ENCODE measurements around the gene CLGN. TPM values are rescaled to one million over a fixed set of nuclear protein-coding genes. Genes with fewer than 3 reads are reported as not detected.
"Not testable (repeated sequence)": the region's sequence is repeated elsewhere in the genome, so short reads cannot be mapped to it uniquely, and the experiment has no call there.

Gene CLGN
- total RNA-seq, 1 experiment from 2014 or later: 2.9 TPM

DNA sequence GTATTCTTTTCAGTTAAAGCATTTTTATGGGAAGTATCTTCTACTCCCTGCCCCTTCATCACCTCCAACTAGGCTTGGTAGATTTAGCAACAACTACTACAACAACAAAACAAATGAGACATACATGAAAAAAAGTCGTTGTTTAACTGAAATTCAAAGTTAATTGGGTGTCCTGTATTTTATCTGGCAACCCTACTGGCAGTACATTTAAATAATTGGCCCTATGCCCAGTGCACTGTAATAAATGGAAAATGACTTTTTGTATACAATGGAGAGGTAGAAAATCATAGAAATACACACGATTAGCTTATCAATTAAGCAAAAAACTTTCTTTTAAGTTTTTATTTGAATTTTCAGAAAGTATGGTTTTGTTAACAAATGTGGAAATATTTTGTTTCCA lies 21.4 kb upstream of the CLGN start:
- BruUV-seq (replicated peaks): no TSS peak
- intact Hi-C loops (cut with micrococcal nuclease; ENCODE audit: unreplicated experiment): no loop called here
- Mint-ChIP-seq H3K9me3 (ENCODE audit: low read depth, unreplicated experiment) (no peaks in the 10 kb centered on the region), H3K27me3 (ENCODE audit: unreplicated experiment) (no peaks in the 10 kb centered on the region), H3K4me1 (ENCODE audit: low read depth, unreplicated experiment) (no peaks in the 10 kb centered on the region), H3K4me3 (ENCODE audit: low read depth, unreplicated experiment) (no peak overlapping the region), H3K27ac (ENCODE audit: unreplicated experiment) (no peak overlapping the region), H3K36me3 (ENCODE audit: insufficient read depth, unreplicated experiment) (no peaks in the 10 kb centered on the region)
- TF ChIP-seq, protein P1, sequence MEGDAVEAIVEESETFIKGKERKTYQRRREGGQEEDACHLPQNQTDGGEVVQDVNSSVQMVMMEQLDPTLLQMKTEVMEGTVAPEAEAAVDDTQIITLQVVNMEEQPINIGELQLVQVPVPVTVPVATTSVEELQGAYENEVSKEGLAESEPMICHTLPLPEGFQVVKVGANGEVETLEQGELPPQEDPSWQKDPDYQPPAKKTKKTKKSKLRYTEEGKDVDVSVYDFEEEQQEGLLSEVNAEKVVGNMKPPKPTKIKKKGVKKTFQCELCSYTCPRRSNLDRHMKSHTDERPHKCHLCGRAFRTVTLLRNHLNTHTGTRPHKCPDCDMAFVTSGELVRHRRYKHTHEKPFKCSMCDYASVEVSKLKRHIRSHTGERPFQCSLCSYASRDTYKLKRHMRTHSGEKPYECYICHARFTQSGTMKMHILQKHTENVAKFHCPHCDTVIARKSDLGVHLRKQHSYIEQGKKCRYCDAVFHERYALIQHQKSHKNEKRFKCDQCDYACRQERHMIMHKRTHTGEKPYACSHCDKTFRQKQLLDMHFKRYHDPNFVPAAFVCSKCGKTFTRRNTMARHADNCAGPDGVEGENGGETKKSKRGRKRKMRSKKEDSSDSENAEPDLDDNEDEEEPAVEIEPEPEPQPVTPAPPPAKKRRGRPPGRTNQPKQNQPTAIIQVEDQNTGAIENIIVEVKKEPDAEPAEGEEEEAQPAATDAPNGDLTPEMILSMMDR (IDR thresholded peaks at IDR 0.05; ENCODE audit: unreplicated experiment): no peak
- CTCF ChIA-PET: interaction anchor here (0.7 kb wide), 1 partner anchor 460 kb away, joined by 3 read pairs; no protein-coding TSS in a partner anchor
- no peak for DNase-seq

DNA sequence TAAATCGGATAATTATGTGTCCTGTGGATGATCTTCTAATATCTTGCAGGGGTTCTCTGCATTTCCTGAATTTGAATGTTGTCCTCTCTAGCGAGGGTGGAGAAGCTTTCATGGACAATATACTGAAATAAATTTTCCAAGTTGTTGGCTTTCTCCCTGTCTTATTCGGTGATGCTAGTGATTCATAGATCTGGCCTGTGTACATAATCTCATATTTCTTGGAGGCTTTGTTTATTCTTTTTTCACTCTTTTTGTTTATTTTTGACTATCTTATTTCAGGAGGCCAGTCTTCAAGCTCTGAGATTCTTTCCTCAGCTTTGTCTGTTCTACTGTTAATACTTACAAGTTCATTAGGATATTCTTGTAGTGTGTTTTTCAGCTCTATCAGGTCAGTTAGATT lies 20.7 kb upstream of the CLGN start:
- no peaks in the 10 kb centered on the region for H3K9me3 Mint-ChIP-seq (ENCODE audit: low read depth, unreplicated experiment)
- TF ChIP-seq, protein P1 (IDR thresholded peaks at IDR 0.05; ENCODE audit: unreplicated experiment): no peak
- no peak for DNase-seq
- H3K27me3 Mint-ChIP-seq (ENCODE audit: unreplicated experiment): no peaks in the 10 kb centered on the region
- H3K4me1 Mint-ChIP-seq (ENCODE audit: low read depth, unreplicated experiment): no peaks in the 10 kb centered on the region
- H3K36me3 Mint-ChIP-seq (ENCODE audit: insufficient read depth, unreplicated experiment): no peaks in the 10 kb centered on the region
- BruUV-seq (replicated peaks): no TSS peak
- no peak overlapping the region for H3K27ac Mint-ChIP-seq (ENCODE audit: unreplicated experiment)
- H3K4me3 Mint-ChIP-seq (ENCODE audit: low read depth, unreplicated experiment): no peak overlapping the region
- intact Hi-C loops (cut with micrococcal nuclease; ENCODE audit: unreplicated experiment): no loop called here
- CTCF ChIA-PET: no interaction called here

DNA sequence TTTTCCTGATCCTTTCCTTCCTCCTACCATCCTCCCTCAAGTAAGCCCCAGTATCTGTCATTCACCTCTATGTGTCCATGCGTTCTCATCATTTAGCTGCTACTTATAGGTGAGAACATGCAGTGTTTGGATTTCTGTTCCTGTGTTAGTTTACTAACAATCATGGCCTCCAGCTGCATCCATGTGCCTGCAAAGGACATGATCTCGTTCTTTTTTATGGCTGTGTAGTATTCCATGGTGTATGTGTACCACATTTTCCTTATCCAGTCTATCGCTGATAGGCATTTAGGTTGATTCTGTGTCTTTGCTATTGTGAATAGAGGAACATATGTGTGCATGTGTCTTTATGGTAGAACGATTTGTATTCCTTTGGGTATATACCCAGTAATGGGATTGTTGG lies 16.9 kb upstream of the CLGN start:
- H3K9me3 Mint-ChIP-seq (ENCODE audit: low read depth, unreplicated experiment); BruUV-seq (replicated peaks); H3K27me3 Mint-ChIP-seq (ENCODE audit: unreplicated experiment); H3K36me3 Mint-ChIP-seq (ENCODE audit: insufficient read depth, unreplicated experiment); intact Hi-C loops (cut with micrococcal nuclease; ENCODE audit: unreplicated experiment); H3K27ac Mint-ChIP-seq (ENCODE audit: unreplicated experiment); H3K4me1 Mint-ChIP-seq (ENCODE audit: low read depth, unreplicated experiment); CTCF ChIA-PET; DNase-seq; H3K4me3 Mint-ChIP-seq (ENCODE audit: low read depth, unreplicated experiment): not testable (repeated sequence)

DNA sequence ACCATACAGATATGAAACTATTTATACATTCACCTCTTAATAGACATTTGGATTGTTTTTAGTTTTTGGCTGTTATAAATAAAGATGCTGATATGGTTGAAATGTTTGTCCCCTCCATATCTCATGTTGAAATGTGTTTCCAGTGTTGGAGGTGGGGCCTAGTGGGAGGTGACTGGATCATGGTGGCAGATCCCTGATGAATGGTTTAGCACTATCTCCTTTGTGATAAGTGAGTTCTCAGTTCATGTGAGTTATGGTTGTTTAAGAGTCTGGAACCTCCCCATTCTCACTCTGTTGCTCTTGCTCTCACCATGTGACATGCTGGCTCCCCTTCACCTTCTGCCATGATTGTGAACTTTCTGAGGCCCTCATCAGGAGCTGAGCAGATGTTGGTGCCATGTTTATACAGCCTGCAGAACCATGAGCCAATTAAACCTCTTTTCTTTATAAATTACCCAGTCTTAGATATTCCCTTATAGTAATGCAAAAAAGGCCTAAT lies 12.2 kb upstream of the CLGN start:
- Mint-ChIP-seq H3K4me3 (ENCODE audit: low read depth, unreplicated experiment) (no peak overlapping the region), H3K27me3 (ENCODE audit: unreplicated experiment) (no peaks in the 10 kb centered on the region), H3K27ac (ENCODE audit: unreplicated experiment) (no peak overlapping the region), H3K36me3 (ENCODE audit: insufficient read depth, unreplicated experiment) (no peaks in the 10 kb centered on the region), H3K9me3 (ENCODE audit: low read depth, unreplicated experiment) (no peaks in the 10 kb centered on the region), H3K4me1 (ENCODE audit: low read depth, unreplicated experiment) (no peaks in the 10 kb centered on the region)
- no peak for DNase-seq
- BruUV-seq (replicated peaks): no TSS peak
- intact Hi-C loops (cut with micrococcal nuclease; ENCODE audit: unreplicated experiment): loop anchor here (10.0 kb wide), 1 partner anchor 85 kb away; the partner anchor contains the start of gene ELMOD2
- CTCF ChIA-PET: no interaction called here
- TF ChIP-seq, protein P1 (IDR thresholded peaks at IDR 0.05; ENCODE audit: unreplicated experiment): no peak

DNA sequence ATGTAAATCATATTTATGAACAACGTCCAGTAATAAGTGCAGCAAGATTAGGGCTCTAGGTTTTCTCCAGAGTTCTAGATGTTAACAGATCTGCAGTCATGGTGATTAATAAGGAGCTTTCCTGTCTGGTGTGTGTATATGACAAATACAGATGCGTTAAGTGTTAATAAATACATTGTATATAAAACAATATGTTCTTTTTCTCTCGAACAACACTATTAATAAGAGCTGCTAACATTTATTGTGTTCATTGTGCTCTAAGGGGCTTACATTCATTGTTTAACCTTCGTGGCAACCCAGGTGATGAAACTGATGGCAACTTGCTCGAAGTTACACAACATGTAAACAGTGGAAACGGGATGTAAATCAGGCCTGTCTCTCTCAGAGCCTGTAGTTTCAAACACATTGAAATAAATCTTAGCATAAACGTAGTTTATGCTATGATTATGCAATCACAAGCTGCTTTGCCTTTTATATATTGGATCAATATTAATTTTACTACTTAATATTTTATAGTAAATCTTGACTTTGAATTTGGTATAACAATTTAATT lies 547 bp upstream of the CLGN start:
- CTCF ChIA-PET: interaction anchor here (1.0 kb wide), 1 partner anchor 78 kb away, joined by 3 read pairs; no protein-coding TSS in a partner anchor
- Mint-ChIP-seq H3K36me3 (ENCODE audit: insufficient read depth, unreplicated experiment) (peaks cover 9% of the 10 kb centered on the region), H3K27ac (ENCODE audit: unreplicated experiment) (peak overlapping the region; percentile 67), H3K9me3 (ENCODE audit: low read depth, unreplicated experiment) (no peaks in the 10 kb centered on the region), H3K27me3 (ENCODE audit: unreplicated experiment) (no peaks in the 10 kb centered on the region), H3K4me3 (ENCODE audit: low read depth, unreplicated experiment) (peak overlapping the region; percentile 84), H3K4me1 (ENCODE audit: low read depth, unreplicated experiment) (no peaks in the 10 kb centered on the region)
- DNase-seq: no peak
- no TSS peak for BruUV-seq (replicated peaks)
- intact Hi-C loops (cut with micrococcal nuclease; ENCODE audit: unreplicated experiment): no loop called here
- TF ChIP-seq, protein P1 (IDR thresholded peaks at IDR 0.05; ENCODE audit: unreplicated experiment): no peak

Data from Calu3 (cell line).